C4-2B (cell line): ENCODE data around the gene MOXD1.

ENCODE experiments used
- CTCF ChIP-seq: fragments of 450-650 bp; conservative IDR thresholded peaks from 2 replicates; pipeline ENCODE4 v1.5.1; 2017; ENCODE audit warnings: mild to moderate bottlenecking
- ZFX ChIP-seq: fragments of 450-650 bp; IDR thresholded peaks from 2 replicates; pipeline ENCODE4 v1.6.1; 2017

- no peak for TF ChIP-seq CTCF
- TF ChIP-seq ZFX, result no peak
Observed at GRCh38 chr6:132247381-132248159, 153.7 kb downstream of the MOXD1 start.
